Mesenteric fat pad (tissue), 1 donor: ENCODE results near the gene SCNN1G. TPM values are rescaled to one million over a fixed set of nuclear protein-coding genes. Genes with fewer than 3 reads are reported as not detected.

Source experiments
- DNase-seq: peaks from one replicate; pipeline ENCODE4 v3.0.0-alpha.2; 2020; ENCODE audit warnings: low spot score
- total RNA-seq: library from RNA; stranded (reverse); fragmentation: NEBNext Ultra II Directional; extraction: Animal tissue kit (Norgen Biotek cat#: 25700); gene quantifications from one replicate; pipeline ENCODE4 v1.2.1, GENCODE V29; 2021
- donor health status: DM: yes; HTN: yes; CAD: no.

SCNN1G gene
- total RNA-seq, 1 donor from 2014 or later: not detected

DNA sequence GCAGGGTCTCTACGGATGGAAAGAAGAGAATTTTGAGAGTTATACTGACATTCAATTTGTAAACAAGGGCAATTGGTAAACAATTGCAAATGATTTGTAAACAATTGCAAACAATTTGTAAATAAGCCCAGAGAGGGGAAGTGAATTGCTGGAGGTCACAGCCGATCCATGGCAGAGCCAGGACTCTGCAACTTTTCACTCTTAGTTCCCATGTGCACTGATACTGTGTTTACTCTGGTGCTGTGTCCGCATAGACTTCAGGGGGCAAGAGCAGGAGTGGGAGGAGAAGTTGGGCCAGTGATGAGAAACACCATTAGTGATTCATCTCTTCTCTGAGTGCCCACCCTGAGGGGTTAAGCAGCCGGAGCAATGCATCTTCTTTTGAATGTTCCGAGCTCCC is 14.0 kb downstream of the SCNN1G start:
- DNase-seq: no peak

DNA sequence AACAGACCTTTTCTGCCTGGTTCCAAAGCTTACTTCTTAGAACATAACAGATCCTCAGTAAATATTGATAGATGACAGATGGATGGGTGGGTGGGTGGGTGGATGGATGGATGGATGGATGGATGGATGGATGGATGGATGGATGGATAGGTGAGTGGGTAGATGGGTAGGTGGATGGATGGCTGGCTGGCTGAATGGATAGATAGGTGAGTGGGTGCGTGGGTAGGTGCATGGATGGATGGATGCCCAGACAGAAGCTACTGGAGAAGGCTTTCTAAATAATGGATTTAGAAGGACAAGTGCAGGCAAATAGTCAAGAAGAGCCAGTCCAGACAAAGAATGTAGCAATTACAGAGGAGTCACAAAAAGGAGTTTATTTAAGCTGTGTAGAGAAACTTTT is 19.6 kb downstream of the SCNN1G start:
- DNase-seq: no peak

DNA sequence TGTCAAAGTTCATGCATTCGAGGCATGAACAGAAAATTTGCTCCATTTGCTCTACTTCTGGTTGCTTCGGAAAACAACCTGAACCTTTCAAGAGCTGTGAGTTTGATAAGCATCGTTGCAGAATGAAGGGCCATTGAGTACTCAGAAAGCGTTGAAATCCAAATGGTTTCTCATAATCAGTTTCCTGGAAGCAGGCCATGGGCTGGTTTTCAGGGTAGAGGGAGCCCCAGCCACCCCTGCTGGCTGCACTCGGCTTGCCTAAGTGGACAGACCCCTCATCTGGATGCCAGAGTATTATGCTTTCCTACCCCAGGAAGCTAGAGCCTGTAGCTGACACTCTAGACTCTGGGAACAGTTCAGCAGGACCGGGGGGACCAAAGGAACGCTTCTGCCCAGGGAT is 24.4 kb downstream of the SCNN1G start:
- no peak for DNase-seq

DNA sequence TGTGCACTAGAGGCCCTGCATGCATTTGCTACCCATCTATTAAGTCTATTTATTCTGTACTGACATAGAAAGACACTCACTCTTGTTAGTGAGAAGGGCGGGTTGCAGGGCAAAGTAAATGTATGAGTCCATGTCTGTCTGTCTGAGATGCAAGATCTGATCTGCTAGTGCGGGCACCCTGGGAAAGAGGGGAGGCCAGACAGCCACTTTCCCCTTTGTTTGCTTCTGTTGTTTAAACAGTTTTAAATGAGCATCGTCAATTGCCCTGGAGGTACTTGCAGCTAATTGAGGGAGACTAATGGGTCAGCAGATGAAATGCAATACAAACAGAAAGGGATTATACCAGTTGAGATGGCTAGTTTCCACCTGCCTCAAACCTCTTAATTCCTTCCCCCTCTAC is 24.9 kb downstream of the SCNN1G start:
- DNase-seq: no peak

DNA sequence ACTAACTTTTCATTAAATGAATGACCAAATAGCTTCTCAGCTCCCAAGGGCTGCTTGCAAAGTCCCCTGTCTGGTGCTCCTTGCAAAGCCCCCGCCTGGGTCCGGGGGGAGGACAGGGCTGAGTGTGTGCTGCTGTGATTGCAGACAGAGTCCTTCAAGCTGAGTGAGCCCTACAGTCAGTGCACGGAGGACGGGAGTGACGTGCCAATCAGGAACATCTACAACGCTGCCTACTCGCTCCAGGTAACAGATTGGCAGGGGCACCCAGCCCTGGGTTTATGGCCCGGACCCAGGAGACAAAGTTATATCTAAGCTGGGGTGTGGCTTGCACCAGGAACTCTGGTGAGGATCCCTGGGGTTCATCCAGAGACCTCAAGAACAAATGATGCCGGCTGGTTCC is 27.1 kb downstream of the SCNN1G start:
- no peak for DNase-seq

DNA sequence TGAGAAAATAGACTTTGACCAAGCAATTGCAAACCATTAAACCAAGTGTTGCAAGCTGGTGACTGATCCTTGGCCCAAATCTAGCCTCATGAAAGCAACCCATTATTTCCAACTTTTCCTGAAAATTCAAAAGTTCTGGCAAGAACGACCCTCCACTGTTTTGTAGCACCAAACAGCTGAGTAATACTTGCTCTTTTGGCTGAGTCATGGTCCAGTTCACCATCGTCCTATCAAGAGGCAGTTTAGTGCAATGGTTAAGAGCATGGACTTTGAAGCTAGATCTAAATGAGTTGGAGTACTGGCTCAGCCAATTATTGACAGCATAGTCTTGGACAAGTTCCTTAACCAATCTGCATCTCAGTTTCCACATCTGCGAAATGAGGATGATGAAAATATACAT is 31.3 kb downstream of the SCNN1G start:
- no peak for DNase-seq

DNA sequence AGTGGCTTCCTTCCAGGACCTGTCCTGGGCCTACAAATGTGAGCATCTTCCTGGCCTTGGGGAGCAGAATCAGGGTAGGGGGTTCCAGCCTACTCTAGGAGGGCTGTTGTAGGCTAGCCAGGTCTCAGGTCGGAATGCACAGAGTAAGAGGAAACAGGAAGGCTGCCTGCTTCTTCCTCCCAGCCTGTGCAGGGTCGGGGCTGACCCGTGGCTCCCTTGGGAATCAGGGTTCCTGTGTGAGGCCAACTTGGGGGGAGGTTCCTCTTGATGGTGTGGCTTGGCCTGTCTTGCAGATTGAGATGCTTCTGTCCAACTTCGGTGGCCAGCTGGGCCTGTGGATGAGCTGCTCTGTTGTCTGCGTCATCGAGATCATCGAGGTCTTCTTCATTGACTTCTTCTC is 32.3 kb downstream of the SCNN1G start:
- no peak for DNase-seq

DNA sequence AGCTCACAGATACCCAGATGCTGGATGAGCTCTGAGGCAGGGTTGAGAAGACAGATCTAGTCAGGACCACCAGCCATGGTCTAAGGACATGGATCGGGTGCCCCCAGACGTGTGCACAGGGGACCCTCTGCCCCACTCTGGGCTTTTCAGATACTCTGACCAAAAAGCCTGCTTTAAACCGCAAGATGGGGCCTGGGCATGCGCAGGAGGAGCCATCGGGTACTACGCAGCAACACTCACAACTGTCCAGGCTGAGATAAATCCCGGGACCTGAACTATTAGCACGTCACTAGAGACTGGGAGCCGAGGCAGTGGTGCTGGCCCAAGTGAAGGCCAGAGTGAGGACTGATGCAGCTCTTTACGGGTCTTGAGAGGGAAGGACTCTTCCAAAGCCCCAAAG is 32.9 kb downstream of the SCNN1G start:
- no peak for DNase-seq

DNA sequence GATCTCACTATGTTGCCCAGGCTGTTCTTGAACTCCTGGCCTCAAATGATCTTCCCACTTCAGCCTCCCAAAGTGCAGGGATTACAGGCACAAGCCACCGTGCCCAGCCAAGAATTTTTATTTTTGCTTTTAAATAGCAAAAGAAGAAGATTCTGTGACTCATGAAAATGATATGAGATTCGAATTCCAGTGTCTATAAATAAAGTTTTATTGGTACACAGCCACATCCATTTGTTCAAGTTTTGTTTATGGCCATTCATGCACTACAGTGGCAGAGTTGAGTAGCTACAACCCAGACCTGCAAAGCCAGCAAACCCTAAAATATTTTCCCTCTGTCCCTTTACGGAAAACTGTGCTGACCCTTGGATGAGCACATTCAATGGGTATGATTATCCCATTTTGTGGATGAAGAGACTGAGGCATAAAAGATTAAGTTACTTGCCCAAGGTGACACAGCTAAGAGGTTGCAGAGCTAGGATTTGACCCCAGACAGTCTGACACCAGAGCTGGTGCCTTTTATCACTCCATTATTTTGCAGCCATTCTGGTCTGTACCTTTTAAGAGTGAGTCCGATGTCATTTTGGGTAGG is 34.2 kb downstream of the SCNN1G start:
- no peak for DNase-seq

DNA sequence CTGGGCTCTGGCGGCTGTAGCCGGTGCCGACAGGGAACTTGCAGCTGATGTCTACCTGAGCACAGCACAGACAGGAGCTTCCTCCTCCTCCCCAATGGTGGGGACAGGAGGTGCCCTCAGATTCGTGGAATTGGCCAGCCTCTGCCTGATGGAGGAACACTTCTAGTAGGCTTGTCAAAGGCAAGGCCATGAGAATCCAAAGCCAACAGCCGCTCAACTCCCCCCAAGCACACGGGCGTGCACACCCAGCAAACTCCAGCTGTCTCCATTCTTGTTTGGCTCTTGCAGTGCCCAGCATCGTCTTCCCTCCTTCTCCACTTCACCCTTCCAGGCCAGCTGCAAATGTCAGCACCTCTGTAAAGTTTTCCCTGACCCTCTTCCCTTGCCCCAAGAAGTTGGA is 35.1 kb downstream of the SCNN1G start:
- no peak for DNase-seq

DNA sequence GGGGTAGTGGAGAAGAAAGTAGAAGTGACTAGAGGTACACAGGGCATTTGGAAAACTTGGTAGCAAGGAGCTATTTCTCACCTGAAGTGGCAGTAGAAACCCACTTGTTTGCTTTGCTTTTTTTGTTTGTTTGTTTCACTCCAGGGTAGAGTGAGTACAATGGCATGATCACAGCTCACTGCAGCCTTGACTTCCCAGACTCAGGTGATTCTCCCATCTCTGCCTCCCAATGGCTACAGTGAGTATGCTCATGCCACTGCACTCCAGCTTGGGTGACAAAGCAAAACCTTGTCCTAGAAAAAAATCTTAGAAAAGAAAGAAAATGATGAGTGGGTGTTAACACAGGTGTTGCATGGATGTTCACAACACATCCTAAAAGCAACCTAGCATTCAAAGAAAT is 40.4 kb downstream of the SCNN1G start:
- DNase-seq: no peak

DNA sequence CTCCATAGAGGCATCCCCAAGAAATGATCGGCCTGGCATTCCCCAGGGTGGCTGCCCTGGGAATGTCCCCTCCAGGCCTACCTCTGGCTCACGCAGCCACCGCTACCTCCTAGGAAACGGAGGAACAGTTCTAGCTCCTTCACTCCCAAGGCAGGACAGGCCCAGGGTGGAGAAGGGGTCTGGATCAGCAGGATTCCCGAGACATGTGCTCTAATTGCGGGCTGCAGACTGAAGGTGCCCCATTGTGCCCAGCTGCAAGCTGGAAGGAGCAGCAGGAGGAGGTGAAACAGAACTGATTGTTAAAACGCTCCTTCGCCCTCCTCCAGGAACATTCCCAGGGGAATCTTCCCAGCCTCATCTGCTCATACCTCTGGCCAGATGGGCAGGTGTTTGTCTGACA is 40.8 kb downstream of the SCNN1G start:
- DNase-seq: no peak

DNA sequence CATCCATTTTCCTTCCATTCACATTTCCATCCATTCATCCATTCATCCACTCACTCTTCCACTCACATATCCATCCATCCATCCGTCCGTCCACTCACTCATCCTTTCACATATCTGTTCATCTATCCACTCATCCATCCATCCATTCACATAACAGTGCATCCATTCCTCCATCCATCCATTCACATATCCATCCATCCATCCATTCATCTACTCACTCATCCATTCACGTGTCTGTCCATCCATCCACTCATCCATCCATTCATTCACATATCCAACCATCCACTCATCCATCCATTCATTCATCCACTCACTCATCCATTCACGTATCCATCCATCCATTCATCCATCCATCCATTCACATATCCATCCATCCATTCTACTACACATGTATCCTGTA is 42.6 kb downstream of the SCNN1G start:
- DNase-seq: no peak

DNA sequence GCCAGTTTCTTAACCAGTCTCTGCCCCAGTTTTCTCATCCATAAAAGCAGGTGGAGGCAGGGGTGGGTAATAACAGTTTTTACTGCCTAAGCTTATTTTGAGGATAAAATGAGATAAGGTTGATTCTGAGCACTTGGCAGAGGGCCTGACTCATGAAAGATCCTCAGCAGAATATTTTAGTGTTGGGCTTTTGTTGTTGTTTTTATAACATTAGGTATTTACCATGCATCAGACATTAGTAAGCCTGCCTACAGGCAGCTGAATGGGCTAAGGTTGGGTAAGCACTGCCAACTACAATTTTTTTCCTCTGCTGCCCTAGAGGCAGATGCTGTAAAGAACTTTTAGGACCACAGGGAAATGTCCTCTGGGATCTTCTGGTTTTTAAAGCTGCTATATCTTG is 43.1 kb downstream of the SCNN1G start:
- no peak for DNase-seq

DNA sequence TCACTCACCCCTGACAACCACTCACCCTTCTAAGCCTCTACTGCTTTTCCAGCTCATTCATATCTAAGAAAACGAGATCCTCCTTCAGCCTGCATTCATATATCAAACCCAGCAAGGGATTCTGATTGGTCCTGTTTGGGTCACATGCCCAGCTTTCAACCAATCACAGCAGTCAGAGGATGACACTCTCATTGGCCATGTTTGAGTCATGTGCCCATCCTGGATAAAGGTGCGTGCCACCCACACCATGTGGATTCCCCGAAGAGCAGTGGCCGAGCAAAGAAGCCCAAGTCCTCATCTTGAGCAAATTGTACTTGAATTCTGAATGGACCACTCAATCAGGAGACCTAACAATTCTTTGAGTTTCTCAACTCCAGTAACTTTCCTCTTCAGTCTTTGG is 45.0 kb downstream of the SCNN1G start:
- no peak for DNase-seq

DNA sequence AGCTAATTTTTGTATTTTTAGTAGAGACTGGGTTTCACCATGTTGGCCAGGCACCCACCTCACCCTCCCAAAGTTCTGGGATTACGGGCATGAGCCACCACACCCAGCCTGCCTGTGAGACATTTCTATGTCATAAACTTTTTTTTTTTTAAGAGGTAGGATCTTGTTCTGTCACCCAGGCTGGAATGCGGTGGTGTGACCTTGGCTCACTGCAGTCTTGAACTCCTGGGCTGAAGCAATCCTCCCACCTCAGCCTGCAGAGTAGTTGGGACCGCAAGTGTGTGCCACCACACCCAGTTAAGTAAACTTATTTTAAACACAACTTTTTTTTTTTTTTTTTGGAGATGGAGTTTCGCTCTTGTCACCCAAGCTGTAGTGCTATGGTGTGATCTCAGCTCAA is 47.2 kb downstream of the SCNN1G start:
- DNase-seq: no peak

DNA sequence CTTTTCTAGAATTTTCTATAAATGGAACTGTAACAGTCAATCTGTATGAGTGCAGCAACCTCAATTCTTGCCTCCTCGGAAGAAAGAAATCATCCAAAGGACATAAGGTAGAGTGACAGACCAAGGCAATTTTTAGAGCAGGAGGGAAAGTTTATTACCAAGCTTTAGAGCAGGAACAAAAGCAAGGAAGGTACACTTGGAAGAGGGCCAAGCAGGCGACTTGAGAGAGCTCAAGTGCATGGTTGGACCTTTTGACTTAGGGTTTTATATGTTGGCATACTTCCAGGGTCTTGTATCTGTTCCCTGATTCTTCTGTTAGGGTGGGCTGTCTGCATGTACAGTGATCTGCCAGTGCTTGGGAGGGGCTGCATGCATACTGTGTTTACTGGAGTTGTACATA is 50.3 kb downstream of the SCNN1G start:
- DNase-seq: no peak

DNA sequence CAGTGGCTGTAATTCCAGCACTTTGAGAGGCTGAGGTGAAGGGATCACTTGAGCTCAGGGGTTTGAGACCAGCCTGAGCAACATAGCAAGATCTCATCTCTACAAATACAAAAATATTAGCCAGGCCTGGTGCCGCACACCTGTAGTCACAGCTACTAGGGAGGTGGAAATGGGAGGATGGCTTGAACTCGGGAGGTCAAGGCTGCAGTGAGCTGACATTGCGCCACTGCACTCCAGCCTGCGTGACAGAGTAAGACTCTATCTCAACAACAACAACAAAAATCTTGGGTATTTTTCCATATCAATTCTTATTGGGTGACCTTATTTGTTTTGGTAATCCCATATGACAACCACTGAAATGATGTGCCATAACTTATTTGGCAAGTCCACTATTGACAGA is 52.6 kb downstream of the SCNN1G start:
- DNase-seq: no peak

DNA sequence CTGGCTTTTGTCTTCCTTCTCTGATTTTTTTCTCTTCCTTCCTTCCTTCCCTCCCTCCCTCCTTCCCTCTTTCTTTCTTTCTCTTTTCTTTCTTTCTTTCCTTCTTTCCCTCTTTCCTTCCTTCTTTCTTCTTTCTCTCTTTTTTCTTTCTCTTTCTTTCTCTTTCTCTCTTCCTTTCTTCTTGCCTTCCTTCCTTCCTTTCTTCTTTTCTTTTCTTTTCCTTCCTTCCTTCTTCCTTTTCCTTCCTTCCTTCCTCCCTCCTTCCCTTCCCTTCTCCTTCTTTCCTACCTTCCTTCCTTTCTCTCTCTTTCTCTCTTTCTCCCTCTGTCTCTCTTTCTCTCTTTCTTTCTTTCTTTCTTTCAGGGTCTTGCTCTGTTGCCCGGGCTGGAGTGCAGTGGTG is 54.4 kb downstream of the SCNN1G start:
- DNase-seq: no peak

DNA sequence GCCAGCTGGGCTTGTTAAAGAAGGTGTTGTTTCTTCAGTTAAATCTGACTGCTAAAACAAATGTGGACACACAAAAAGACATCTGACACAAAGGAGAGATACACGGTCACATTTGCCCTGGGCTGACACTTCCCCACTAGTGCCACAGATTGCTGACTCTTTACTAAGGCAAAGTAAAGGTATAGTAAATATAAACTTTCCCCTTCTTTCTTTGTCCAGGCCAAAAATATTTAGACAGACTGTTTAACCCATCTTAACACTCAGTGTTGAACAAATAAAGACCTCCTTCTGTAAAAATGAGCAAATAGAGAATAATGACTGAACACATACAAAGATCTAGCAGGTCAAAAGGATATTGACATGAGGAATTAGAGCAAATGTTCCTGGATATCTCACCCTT is 58.4 kb downstream of the SCNN1G start:
- no peak for DNase-seq

DNA sequence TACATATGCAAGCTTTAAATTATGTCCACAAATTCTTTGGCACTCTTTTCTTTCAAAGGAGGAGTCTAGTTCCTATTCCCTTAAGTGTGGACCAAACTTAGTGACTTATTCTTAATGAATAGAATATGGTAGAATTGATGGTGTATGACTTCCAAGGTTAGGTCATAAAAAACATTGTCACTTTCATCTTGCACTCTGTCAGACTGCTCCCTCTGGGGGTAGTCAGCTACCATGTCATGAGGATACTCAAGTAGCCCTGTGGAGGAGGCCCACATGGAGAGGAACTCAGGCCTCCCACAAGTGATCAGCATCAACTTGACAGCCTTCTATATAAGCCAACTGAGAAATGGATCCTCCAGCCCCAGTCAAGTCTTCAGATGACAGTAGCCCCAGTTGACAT is 61.6 kb downstream of the SCNN1G start:
- DNase-seq: no peak

DNA sequence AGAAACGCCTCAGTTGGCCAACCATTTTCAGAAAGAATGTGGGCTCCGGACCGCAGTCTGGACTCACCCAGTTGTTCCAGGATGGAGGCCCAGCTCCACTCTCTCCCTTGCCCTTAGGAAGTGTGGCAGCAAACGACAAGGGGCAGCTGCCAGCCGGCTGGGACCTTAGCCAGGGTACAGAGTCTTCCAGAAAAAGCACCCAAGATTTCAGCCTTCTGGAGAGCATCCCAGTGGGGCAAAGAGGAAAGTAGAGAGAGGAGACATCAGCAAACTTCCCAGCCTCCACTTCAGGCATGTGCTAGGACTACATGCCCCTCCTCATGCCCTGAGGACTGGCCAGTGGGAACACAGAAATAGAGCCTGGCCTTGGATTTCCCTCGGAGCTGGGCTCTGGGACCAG is 62.7 kb downstream of the SCNN1G start:
- DNase-seq: no peak

DNA sequence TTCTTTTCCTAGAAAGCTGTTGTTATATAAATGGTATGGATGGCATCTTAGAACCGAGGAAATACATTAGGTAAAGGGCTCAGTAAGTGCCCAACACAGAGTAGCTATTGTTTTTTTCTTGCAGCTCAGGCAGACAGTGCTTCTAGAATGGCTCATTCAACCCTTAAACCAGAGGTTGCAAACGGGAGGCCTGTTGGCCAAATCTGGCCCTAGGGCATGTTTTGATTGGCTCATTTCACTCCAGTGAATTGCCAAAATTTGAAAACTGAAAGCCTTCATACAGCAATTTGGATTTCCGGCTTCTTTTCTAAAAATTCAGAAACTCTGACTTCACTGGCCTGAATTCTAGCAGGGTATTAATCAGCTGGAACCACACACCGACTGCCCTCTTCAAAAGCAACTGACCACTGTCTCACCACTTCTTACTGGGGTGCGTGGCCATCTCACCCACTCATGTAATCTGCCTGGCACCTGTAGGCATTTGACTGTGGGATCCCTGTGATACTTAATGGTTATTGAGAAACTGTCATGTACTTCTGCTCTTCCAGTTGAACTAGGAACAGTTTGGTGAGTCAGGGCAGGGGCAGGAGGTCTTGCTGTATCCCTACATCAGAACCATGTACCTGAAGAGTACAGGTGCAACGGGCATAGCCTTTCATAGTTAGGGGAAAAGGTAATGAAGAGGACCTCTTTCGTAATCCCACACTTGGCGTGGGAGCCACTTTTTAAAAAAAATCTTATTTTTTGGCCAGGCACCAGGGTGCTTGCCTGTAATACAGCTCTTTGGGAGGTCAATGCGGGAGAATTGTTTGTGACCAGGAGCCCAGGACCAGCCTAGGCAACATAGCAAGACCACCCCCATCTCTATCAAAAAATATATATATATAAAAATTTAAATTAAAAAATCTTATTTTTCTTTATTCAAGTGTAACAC is 66.0 kb downstream of the SCNN1G start:
- no peak for DNase-seq
